RWPE2 (cell line): ENCODE data around the gene PDPK1.
"Not testable (repeated sequence)": the region's sequence is repeated elsewhere in the genome, so short reads cannot be mapped to it uniquely, and the experiment has no call there.

Experiments used
- ATAC-seq: fragments of 200-7000 bp; cut with Tn5 transposase; 3 replicates; pipeline ENCODE4 v1.9.1; 2021; ENCODE audit warnings: low read depth
- DNase-seq: peaks from one replicate; pipeline ENCODE4 v3.0.0-alpha.2; 2020; ENCODE audit warnings: low spot score
- H3K27ac ChIP-seq: fragments of 450-650 bp; 2 replicates; pipeline ENCODE4 v1.5.1; 2017; ENCODE audit warnings: mild to moderate bottlenecking; ENCODE audit not compliant: poor library complexity, severe bottlenecking
- H3K27me3 ChIP-seq: fragments of 250-450 bp; sonication (Bioruptor Pico); 2 replicates; pipeline ENCODE4 v1.5.1; 2021; ENCODE audit warnings: mild to moderate bottlenecking, moderate library complexity; ENCODE audit not compliant: insufficient read depth, poor library complexity, severe bottlenecking
- H3K36me3 ChIP-seq: fragments of 250-450 bp; sonication (Bioruptor Pico); 2 replicates; pipeline ENCODE4 v1.5.1; 2020; ENCODE audit warnings: low read depth, mild to moderate bottlenecking, moderate library complexity
- H3K4me1 ChIP-seq: fragments of 250-450 bp; sonication (Bioruptor Pico); 2 replicates; pipeline ENCODE4 v1.5.1; 2021; ENCODE audit warnings: mild to moderate bottlenecking, moderate library complexity; ENCODE audit not compliant: insufficient read depth, poor library complexity, severe bottlenecking
- H3K4me3 ChIP-seq: fragments of 250-450 bp; sonication (Bioruptor Pico); 2 replicates; pipeline ENCODE4 v1.5.1; 2021; ENCODE audit warnings: mild to moderate bottlenecking, moderate library complexity; ENCODE audit not compliant: severe bottlenecking
- H3K9me3 ChIP-seq: fragments of 250-450 bp; sonication (Bioruptor Pico); 2 replicates; pipeline ENCODE4 v1.5.1; 2021; ENCODE audit warnings: mild to moderate bottlenecking, moderate library complexity; ENCODE audit not compliant: severe bottlenecking

PDPK1 gene

DNA sequence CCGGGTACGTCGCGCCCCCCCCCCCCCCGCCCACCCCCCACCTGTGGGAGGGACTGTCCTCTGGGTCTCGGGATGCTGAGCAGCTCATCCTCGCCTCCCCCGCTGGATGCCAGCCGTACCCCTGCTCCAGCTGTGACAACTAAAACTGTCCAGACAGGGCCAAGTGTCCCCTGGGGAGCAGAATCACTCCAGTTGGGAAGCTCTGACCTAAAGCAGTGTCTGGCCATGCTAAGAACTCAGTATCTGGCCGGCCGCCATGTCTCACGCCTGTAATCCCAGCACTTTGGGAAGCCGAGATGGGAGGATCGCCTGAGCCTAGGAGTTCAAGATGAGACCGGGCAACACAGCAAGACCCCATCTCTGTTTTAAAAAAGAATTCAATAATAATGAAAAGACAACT lies 83.0 kb downstream of the PDPK1 start:
- not testable (repeated sequence) for DNase-seq, H3K4me1 ChIP-seq, H3K27ac ChIP-seq, ATAC-seq, H3K4me3 ChIP-seq, H3K9me3 ChIP-seq, H3K27me3 ChIP-seq, H3K36me3 ChIP-seq

DNA sequence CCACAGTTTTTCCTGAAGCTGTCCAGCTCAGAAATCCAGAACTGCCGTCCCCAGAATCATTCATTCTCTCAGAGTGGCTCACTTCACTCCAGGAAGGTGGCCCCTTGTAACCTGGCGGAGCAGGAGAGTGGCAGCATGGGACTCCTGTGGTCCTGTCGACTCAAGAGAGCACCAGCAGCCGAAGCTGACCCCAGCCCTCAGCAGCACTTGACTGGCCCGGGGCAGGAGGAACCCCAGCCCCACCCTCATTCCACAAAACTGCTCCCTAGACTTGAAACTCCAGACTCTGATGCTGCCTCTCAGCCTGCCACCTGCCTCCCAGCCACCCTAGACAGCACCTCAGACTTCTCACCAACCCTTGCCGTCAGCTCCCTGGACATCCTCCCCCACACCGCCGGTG lies 83.6 kb downstream of the PDPK1 start:
- not testable (repeated sequence) for H3K4me3 ChIP-seq, H3K4me1 ChIP-seq, H3K27ac ChIP-seq, H3K27me3 ChIP-seq, ATAC-seq, H3K36me3 ChIP-seq, DNase-seq, H3K9me3 ChIP-seq

DNA sequence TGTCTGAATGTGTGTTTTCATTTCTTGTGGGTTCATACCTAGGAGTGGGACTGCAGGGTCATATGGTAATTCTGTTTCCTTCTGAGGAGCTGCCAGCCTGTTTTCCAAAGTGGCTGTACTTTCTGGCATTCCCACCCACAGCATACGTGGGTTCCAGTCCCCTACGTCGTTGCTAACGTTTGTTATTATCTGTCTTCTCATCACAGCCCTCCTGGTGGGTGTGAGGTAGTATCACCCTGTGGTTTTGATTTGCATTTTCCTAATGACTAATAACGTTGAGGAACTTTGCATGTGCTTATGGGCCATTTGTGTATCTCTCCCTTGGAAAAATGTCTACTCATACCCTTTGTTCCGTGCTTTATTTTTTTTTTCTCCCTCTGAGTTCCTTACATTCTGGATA lies 89.3 kb downstream of the PDPK1 start:
- not testable (repeated sequence) for H3K27me3 ChIP-seq, DNase-seq, H3K4me3 ChIP-seq, H3K36me3 ChIP-seq, H3K9me3 ChIP-seq, H3K4me1 ChIP-seq, H3K27ac ChIP-seq, ATAC-seq

DNA sequence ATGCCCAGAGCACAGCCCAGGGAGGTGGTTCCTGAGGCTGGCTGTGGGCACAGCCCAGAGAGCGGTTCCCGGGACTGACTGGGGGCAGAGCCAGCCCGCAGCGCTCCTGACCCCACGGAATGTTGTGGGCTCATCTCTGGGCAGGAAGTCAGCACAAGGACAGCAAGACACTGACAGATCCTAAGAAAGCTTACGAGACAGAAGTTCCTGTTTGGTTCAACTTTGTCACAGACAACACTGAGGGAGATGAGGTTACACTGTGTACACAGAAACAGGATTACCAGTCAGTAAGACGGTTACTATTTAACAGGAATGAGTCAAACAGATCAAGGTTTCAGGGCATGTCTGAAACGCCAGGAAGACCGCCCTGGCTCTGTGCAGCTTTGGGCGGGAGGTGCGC lies 93.4 kb downstream of the PDPK1 start:
- H3K36me3 ChIP-seq, H3K4me1 ChIP-seq, H3K27ac ChIP-seq, DNase-seq, H3K4me3 ChIP-seq, H3K27me3 ChIP-seq, H3K9me3 ChIP-seq: not testable (repeated sequence)
- ATAC-seq, result peak; percentile 97

DNA sequence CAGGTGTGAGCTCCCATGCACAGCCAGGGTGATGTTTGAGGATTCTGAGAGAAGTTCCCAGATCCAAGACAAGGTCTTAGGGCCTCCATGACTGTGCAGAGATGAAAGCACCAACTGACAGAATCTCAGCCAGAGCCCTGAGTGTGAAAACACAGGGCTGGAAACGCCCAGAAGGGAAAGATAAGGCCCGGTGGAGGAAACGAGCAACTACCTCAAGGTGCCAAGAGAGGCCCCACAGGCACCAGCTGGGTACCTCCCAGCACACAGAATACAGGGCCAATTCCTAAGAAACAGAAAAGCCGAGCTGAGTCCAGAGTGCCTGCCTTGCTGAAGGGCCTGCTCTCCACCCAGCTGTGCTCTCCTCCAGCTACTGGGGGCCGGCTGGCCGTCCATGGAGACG lies 94.5 kb downstream of the PDPK1 start:
- not testable (repeated sequence) for H3K4me3 ChIP-seq, ATAC-seq, H3K27ac ChIP-seq, H3K27me3 ChIP-seq, DNase-seq, H3K4me1 ChIP-seq, H3K36me3 ChIP-seq, H3K9me3 ChIP-seq

DNA sequence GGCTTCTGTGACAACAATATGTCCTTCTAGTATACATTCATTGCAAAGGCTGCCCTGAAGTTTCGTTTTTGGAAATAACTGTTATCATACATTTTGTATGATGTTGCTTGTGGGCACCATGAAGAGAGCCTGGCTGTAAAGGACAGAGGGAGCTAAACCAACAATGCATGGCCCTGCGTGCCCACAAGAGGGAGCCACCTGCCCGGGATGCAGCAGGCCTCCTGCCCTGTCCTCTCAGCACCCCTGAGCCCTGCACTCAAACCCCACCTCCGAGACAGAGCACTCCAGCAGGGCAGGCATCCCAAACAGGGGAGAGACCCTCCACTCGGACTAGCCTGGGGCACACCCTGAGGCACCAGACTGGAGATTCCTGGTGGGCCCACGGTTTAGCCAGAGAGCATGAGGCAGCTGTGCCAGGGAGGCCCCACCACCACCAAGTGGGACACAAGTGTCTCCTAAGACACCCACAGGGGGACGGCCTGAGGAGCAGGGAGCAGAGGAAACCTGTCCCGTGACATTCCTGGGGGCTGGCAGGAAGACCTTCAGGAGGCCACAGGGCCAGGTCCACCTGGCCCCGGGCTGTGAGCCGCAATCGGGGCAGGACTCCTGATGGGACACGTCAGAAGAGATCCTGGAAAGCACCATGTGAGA lies 101.4 kb downstream of the PDPK1 start:
- not testable (repeated sequence) for H3K4me3 ChIP-seq, DNase-seq, H3K27ac ChIP-seq, H3K36me3 ChIP-seq, H3K4me1 ChIP-seq, H3K27me3 ChIP-seq, H3K9me3 ChIP-seq
- peak; percentile 54; the same call in 2 of the 3 replicates for ATAC-seq

DNA sequence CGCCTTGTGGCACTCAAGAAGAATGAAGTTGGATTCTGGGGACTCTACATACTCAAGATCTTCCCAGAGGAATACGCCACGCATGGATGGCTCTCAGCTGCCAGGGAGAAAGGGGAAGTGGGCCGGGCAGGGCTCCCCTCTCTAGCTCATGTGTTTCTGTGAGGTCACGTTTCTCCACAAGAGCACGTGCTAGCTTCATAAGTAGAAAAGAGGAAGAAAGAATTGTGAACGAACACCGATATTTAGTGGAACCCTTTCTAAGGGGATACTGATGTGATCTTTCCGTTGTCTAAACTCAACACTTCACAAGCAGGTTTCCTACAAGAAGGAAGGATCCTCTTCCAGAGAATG lies 101.9 kb downstream of the PDPK1 start:
- not testable (repeated sequence) for DNase-seq, H3K27ac ChIP-seq, H3K4me1 ChIP-seq, H3K27me3 ChIP-seq, ATAC-seq, H3K4me3 ChIP-seq, H3K9me3 ChIP-seq, H3K36me3 ChIP-seq

DNA sequence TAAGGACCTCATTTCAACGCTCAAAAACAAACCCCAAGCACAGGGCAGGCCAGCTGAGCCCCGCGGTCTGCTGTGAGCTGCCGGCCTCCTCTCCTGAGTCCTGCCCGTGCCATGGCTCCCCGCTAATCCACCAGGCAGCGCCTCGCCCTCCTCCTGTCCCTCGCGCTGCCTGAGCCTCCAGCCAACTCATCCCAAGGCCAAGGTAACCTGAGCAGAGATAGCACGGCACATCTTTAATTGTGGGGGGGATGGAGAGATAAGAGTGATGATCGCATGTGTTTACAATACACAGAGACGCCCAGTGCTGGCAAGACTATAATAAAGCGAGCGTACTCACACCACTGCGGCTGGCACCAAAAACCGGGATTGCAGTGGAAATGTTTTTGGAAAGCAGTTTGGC lies 104.7 kb downstream of the PDPK1 start:
- H3K27me3 ChIP-seq, H3K9me3 ChIP-seq, H3K36me3 ChIP-seq, H3K27ac ChIP-seq, DNase-seq, ATAC-seq, H3K4me1 ChIP-seq, H3K4me3 ChIP-seq: not testable (repeated sequence)

DNA sequence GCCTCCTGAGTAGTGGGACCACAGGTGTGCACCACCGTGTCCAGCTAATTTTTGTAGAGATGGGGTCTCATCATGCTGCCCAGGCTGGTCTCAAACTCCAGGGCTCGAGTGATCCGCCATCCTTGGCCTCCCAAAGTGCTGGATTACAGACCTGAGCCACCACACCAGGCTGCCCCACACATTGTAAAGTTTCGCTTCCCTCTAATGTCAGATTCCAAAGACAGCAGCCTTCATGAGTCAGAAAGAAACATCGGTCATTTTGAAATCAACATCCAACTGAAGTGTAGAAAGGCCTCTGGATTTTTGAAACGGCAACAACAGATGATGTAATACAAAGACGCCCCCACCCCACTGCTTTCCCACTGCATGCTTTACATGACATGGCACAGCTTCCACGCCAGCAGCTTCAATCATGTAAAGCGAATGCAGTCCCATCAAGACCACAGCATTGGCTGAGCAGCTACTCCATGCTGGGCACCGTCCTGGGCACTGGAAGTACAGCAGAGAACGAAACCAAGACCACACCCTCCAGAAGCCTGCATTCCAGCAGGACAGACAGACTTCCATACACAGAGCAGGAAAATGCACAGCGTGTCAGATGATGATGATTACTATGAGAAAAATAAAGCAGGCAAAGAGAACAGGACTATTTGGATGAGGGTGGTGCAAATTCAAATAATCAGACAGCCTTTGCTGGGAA lies 107.1 kb downstream of the PDPK1 start:
- not testable (repeated sequence) for H3K27ac ChIP-seq, DNase-seq, H3K36me3 ChIP-seq, H3K4me1 ChIP-seq, H3K9me3 ChIP-seq, H3K27me3 ChIP-seq, H3K4me3 ChIP-seq
- ATAC-seq, result peak; percentile 29; the same call in 1 of the 3 replicates

DNA sequence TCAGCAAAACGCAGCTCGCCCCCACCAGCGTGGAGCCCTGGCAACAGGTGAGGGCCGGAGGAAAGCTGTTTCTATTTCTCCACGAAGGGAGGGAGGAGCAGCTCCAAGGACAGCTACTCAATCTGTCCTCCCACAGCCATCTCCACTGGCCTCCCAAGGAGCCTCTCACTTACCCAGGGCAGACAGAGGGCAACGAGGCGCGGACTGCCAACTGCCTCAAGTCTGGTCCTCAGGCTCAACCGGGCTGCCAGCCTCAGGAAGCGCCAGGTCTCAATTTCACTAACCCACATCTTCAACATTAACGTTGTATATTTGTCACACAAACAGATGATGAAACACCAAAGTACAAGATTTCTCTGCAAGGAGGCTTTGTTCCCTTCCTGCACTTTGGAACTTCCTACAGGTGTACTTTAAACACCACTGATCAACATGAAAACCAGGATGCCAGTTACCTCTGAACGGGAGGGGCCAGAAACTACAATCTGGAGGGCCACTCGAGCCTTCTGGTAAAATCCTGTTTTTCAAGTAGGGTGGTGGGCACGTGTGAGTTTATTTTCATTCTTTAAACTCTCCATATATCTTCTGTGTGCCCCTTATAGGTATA lies 113.5 kb downstream of the PDPK1 start:
- not testable (repeated sequence) for H3K9me3 ChIP-seq, ATAC-seq, H3K4me1 ChIP-seq, H3K36me3 ChIP-seq, H3K4me3 ChIP-seq, H3K27me3 ChIP-seq, DNase-seq, H3K27ac ChIP-seq
